GM23338 (cell line): ENCODE data around the gene SGSM1. TPM values are rescaled to one million over a fixed set of nuclear protein-coding genes. Genes with fewer than 3 reads are reported as not detected.

Experiments
- ATAC-seq: fragments of 200-7000 bp; cut with Tn5 transposase; 3 replicates; pipeline ENCODE4 v1.9.1; 2020
- DNase-seq: peaks from one replicate; pipeline ENCODE4 v3.0.0-alpha.2; 2015; ENCODE audit warnings: low spot score
- H2AFZ ChIP-seq: fragments of 200-600 bp; sonication (generic); 2 replicates; pipeline ENCODE4 v1.8.0; 2016; ENCODE audit warnings: antibody characterized with exemption, mild to moderate bottlenecking, moderate library complexity
- H3F3A ChIP-seq: fragments of 200-600 bp; sonication (generic); replicated peaks from 2 replicates; pipeline ENCODE4 v1.8.0; 2017; ENCODE audit warnings: antibody characterized with exemption, mixed run types, low read depth
- H3K27ac ChIP-seq: fragments of 200-600 bp; sonication (generic); 2 replicates; pipeline ENCODE4 v1.6.1; 2016; ENCODE audit warnings: low read depth
- H3K27me3 ChIP-seq: fragments of 200-600 bp; sonication (generic); 2 replicates; pipeline ENCODE4 v1.8.0; 2016; ENCODE audit warnings: mild to moderate bottlenecking, mixed run types, moderate library complexity; ENCODE audit not compliant: insufficient read depth
- H3K36me3 ChIP-seq: fragments of 200-600 bp; sonication (generic); 2 replicates; pipeline ENCODE4 v1.8.0; 2016; ENCODE audit warnings: mild to moderate bottlenecking; ENCODE audit not compliant: insufficient read depth
- H3K4me1 ChIP-seq: fragments of 200-600 bp; sonication (generic); 2 replicates; pipeline ENCODE4 v1.8.0; 2016; ENCODE audit warnings: mild to moderate bottlenecking, moderate library complexity; ENCODE audit not compliant: insufficient read depth
- H3K4me2 ChIP-seq: fragments of 200-600 bp; sonication (generic); 2 replicates; pipeline ENCODE4 v1.7.1; 2017; ENCODE audit warnings: mixed run types
- H3K4me3 ChIP-seq: fragments of 200-600 bp; sonication (generic); 2 replicates; pipeline ENCODE4 v1.6.1; 2016; ENCODE audit warnings: mixed run types
- H3K79me2 ChIP-seq: fragments of 200-600 bp; sonication (generic); replicated peaks from 2 replicates; pipeline ENCODE4 v1.8.0; 2017; ENCODE audit warnings: mild to moderate bottlenecking; ENCODE audit not compliant: insufficient read depth
- H3K9me2 ChIP-seq: fragments of 200-600 bp; sonication (generic); 2 replicates; pipeline ENCODE4 v1.8.0; 2017; ENCODE audit not compliant: insufficient read depth
- H4K20me1 ChIP-seq: fragments of 200-600 bp; sonication (generic); replicated peaks from 2 replicates; pipeline ENCODE4 v1.8.0; 2017; ENCODE audit warnings: mild to moderate bottlenecking; ENCODE audit not compliant: insufficient read depth
- H3K27ac Mint-ChIP-seq: 2 replicates; pipeline ENCODE4 v1.8.0; 2020; ENCODE audit warnings: inconsistent platforms, mild to moderate bottlenecking, moderate library complexity, mixed read lengths
- H3K27me3 Mint-ChIP-seq: 3 replicates; pipeline ENCODE4 v1.8.0; 2022; ENCODE audit warnings: low read depth, mild to moderate bottlenecking, moderate library complexity, mixed read lengths, inconsistent platforms; ENCODE audit not compliant: insufficient read depth, poor library complexity
- H3K36me3 Mint-ChIP-seq: 3 replicates; pipeline ENCODE4 v1.8.0; 2021; ENCODE audit warnings: low read depth, mild to moderate bottlenecking, inconsistent platforms, moderate library complexity, mixed read lengths
- H3K4me1 Mint-ChIP-seq: 3 replicates; pipeline ENCODE4 v1.8.0; 2020; ENCODE audit warnings: mild to moderate bottlenecking, inconsistent platforms, mixed read lengths
- H3K4me3 Mint-ChIP-seq: 3 replicates; pipeline ENCODE4 v1.8.0; 2021; ENCODE audit warnings: moderate library complexity, mild to moderate bottlenecking, inconsistent platforms, mixed read lengths
- H3K9me3 Mint-ChIP-seq: 3 replicates; pipeline ENCODE4 v1.8.0; 2020; ENCODE audit warnings: moderate library complexity, mild to moderate bottlenecking, inconsistent platforms, mixed read lengths
- CREB1 ChIP-seq: fragments of 250-450 bp; sonication (Bioruptor Pico); IDR thresholded peaks from 2 replicates; pipeline ENCODE4 v1.5.0; 2020; ENCODE audit warnings: low read depth, mild to moderate bottlenecking, moderate library complexity
- EZH2 ChIP-seq: fragments of 200-600 bp; sonication (generic); IDR thresholded peaks from one replicate; pipeline ENCODE4 v1.8.0; 2017; ENCODE audit warnings: antibody characterized with exemption, mild to moderate bottlenecking, low read depth; ENCODE audit not compliant: unreplicated experiment
- EZH2phosphoT487 ChIP-seq: fragments of 200-600 bp; sonication (generic); IDR thresholded peaks from one replicate; pipeline ENCODE4 v1.8.1; 2018; ENCODE audit warnings: antibody characterized with exemption; ENCODE audit not compliant: unreplicated experiment
- JUNB ChIP-seq: IDR thresholded peaks from one replicate; pipeline ENCODE4 v1.6.1; 2016; ENCODE audit warnings: antibody characterized with exemption; ENCODE audit not compliant: unreplicated experiment
- NANOG ChIP-seq: IDR thresholded peaks from 2 replicates; pipeline ENCODE4 v1.6.1; 2016; ENCODE audit warnings: antibody characterized with exemption, borderline replicate concordance
- POLR2AphosphoS5 ChIP-seq: IDR thresholded peaks from 2 replicates; pipeline ENCODE4 v1.6.1; 2016; ENCODE audit warnings: antibody characterized with exemption, low read depth
- STAT1 ChIP-seq: IDR thresholded peaks from one replicate; pipeline ENCODE4 v1.6.1; 2016; ENCODE audit warnings: antibody characterized with exemption; ENCODE audit not compliant: unreplicated experiment
- ZNF114 ChIP-seq: fragments of 250-450 bp; sonication (Bioruptor Pico); IDR thresholded peaks from 2 replicates; pipeline ENCODE4 v1.5.0; 2020; ENCODE audit warnings: mild to moderate bottlenecking, moderate library complexity
- ZNF331 ChIP-seq: fragments of 250-450 bp; sonication (Bioruptor Pico); IDR thresholded peaks from 2 replicates; pipeline ENCODE4 v1.5.0; 2020; ENCODE audit warnings: low read depth, mild to moderate bottlenecking, moderate library complexity
- polyA plus RNA-seq: library from polyadenylated mRNA; unstranded; fragments of >200 nt; fragmentation: Nextera tagmentation; extraction: Ambion mirVana; gene quantifications from 2 replicates; pipeline ENCODE4 v1.2.1, GENCODE V29; 2016
- total RNA-seq: library from RNA; depleted of rRNA; stranded (reverse); fragments of >200 nt; shearing (Covaris generic); gene quantifications from 2 replicates; pipeline ENCODE4 v1.2.3, GENCODE V29; 2014
- TF ChIP-seq, protein P1 (sequence below): fragments of 250-450 bp; sonication (Bioruptor Pico); IDR thresholded peaks from 2 replicates; pipeline ENCODE4 v1.5.0; 2020; ENCODE audit warnings: mild to moderate bottlenecking, moderate library complexity
- TF ChIP-seq, protein P2 (sequence below): IDR thresholded peaks from 2 replicates; pipeline ENCODE4 v1.6.1; 2016; ENCODE audit warnings: antibody characterized with exemption
- TF ChIP-seq, protein P3 (sequence below), 2 experiments: fragments of 200-600 bp in 1 of 2; sonication (generic) in 1 of 2; conservative IDR thresholded peaks; 2 replicates each; pipeline versions ENCODE4 v1.5.1 to v1.6.1; 2016 to 2017; ENCODE audit warnings: antibody characterized with exemption in 2 of 2, low read depth in 2 of 2, mild to moderate bottlenecking in 2 of 2, moderate library complexity in 1 of 2

SGSM1 gene
- total and polyA plus RNA-seq, 2 experiments from 2014 or later: 4.7 to 5.4 TPM

DNA sequence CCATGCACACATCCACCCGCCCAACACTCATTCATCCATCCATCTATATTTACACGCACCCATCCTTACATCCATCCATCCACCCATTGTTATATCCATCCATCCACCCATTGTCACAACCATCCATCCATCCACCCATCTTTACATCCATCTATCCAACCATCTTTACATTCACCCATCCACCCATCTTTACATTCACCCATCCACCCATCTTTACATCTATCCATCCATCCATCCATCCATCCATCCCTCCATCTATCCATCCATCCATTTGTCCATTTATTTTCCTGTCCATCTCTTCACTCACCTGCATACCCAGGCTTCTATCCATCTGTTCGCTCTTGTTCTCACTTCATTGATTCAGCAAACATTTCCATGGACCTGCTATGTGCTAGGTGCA, 49.8 kb downstream of the SGSM1 start (continued):
- TF ChIP-seq, protein P1, sequence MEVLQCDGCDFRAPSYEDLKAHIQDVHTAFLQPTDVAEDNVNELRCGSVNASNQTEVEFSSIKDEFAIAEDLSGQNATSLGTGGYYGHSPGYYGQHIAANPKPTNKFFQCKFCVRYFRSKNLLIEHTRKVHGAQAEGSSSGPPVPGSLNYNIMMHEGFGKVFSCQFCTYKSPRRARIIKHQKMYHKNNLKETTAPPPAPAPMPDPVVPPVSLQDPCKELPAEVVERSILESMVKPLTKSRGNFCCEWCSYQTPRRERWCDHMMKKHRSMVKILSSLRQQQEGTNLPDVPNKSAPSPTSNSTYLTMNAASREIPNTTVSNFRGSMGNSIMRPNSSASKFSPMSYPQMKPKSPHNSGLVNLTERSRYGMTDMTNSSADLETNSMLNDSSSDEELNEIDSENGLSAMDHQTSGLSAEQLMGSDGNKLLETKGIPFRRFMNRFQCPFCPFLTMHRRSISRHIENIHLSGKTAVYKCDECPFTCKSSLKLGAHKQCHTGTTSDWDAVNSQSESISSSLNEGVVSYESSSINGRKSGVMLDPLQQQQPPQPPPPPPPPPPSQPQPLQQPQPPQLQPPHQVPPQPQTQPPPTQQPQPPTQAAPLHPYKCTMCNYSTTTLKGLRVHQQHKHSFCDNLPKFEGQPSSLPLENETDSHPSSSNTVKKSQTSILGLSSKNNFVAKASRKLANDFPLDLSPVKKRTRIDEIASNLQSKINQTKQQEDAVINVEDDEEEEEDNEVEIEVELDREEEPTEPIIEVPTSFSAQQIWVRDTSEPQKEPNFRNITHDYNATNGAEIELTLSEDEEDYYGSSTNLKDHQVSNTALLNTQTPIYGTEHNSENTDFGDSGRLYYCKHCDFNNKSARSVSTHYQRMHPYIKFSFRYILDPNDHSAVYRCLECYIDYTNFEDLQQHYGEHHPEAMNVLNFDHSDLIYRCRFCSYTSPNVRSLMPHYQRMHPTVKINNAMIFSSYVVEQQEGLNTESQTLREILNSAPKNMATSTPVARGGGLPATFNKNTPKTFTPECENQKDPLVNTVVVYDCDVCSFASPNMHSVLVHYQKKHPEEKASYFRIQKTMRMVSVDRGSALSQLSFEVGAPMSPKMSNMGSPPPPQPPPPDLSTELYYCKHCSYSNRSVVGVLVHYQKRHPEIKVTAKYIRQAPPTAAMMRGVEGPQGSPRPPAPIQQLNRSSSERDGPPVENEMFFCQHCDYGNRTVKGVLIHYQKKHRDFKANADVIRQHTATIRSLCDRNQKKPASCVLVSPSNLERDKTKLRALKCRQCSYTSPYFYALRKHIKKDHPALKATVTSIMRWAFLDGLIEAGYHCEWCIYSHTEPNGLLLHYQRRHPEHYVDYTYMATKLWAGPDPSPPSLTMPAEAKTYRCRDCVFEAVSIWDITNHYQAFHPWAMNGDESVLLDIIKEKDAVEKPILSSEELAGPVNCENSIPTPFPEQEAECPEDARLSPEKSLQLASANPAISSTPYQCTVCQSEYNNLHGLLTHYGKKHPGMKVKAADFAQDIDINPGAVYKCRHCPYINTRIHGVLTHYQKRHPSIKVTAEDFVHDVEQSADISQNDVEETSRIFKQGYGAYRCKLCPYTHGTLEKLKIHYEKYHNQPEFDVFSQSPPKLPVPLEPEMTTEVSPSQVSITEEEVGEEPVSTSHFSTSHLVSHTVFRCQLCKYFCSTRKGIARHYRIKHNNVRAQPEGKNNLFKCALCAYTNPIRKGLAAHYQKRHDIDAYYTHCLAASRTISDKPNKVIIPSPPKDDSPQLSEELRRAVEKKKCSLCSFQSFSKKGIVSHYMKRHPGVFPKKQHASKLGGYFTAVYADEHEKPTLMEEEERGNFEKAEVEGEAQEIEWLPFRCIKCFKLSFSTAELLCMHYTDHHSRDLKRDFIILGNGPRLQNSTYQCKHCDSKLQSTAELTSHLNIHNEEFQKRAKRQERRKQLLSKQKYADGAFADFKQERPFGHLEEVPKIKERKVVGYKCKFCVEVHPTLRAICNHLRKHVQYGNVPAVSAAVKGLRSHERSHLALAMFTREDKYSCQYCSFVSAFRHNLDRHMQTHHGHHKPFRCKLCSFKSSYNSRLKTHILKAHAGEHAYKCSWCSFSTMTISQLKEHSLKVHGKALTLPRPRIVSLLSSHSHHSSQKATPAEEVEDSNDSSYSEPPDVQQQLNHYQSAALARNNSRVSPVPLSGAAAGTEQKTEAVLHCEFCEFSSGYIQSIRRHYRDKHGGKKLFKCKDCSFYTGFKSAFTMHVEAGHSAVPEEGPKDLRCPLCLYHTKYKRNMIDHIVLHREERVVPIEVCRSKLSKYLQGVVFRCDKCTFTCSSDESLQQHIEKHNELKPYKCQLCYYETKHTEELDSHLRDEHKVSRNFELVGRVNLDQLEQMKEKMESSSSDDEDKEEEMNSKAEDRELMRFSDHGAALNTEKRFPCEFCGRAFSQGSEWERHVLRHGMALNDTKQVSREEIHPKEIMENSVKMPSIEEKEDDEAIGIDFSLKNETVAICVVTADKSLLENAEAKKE (CRISPR knock-in tag): no peak
- no peak for TF ChIP-seq EZH2phosphoT487
- TF ChIP-seq EZH2: no peak
- TF ChIP-seq ZNF114: no peak
- no peak for TF ChIP-seq POLR2AphosphoS5
- TF ChIP-seq, protein P2, sequence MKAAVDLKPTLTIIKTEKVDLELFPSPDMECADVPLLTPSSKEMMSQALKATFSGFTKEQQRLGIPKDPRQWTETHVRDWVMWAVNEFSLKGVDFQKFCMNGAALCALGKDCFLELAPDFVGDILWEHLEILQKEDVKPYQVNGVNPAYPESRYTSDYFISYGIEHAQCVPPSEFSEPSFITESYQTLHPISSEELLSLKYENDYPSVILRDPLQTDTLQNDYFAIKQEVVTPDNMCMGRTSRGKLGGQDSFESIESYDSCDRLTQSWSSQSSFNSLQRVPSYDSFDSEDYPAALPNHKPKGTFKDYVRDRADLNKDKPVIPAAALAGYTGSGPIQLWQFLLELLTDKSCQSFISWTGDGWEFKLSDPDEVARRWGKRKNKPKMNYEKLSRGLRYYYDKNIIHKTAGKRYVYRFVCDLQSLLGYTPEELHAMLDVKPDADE: no peak

DNA sequence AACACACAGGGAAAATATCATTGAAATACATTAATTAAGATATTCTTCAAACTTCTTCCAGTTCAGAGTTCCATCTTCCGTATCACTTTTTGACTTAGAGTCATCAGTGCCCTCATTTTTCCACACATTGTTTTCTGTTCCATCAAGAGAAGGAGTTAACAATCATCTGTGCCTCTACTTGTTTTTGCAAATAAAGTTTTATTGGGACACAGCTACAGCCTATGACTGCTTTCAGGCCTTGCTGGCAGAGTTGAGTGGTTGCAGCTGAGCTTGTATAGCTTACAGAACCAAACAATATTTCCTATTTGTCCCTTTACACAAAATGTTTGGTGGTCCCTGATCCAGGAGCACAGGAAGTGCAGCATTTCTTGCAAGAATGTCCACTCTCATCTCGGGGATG, 51.6 kb downstream of the SGSM1 start:
- Histone ChIP-seq H3K27ac (no peak overlapping the region), H3K4me1 (no peaks in the 10 kb centered on the region), H3K79me2 (no peaks in the 10 kb centered on the region), H3K9me2 (0 out of 2 replicates have a peak, but pooled peaks cover 8% of the 10 kb centered on the region), H4K20me1 (no peaks in the 10 kb centered on the region), H3K27me3 (no peaks in the 10 kb centered on the region), H3K4me3 (no peak overlapping the region), H3K36me3 (no peaks in the 10 kb centered on the region), H3K4me2 (no peak overlapping the region), H3F3A (no peaks in the 10 kb centered on the region), H2AFZ (no peak overlapping the region)
- H3K4me3 Mint-ChIP-seq: no peak overlapping the region
- peaks cover 15% of the 10 kb centered on the region for H3K36me3 Mint-ChIP-seq
- no peaks in the 10 kb centered on the region for H3K9me3 Mint-ChIP-seq
- H3K27me3 Mint-ChIP-seq: peaks cover 4% of the 10 kb centered on the region
- peaks cover 5% of the 10 kb centered on the region; the same call in 2 of the 3 replicates for H3K4me1 Mint-ChIP-seq
- no peak overlapping the region for H3K27ac Mint-ChIP-seq
- DNase-seq (no peak), ATAC-seq (no peak)
- TF ChIP-seq, protein P3, sequence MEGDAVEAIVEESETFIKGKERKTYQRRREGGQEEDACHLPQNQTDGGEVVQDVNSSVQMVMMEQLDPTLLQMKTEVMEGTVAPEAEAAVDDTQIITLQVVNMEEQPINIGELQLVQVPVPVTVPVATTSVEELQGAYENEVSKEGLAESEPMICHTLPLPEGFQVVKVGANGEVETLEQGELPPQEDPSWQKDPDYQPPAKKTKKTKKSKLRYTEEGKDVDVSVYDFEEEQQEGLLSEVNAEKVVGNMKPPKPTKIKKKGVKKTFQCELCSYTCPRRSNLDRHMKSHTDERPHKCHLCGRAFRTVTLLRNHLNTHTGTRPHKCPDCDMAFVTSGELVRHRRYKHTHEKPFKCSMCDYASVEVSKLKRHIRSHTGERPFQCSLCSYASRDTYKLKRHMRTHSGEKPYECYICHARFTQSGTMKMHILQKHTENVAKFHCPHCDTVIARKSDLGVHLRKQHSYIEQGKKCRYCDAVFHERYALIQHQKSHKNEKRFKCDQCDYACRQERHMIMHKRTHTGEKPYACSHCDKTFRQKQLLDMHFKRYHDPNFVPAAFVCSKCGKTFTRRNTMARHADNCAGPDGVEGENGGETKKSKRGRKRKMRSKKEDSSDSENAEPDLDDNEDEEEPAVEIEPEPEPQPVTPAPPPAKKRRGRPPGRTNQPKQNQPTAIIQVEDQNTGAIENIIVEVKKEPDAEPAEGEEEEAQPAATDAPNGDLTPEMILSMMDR (conservative IDR thresholded peaks at IDR 0.05; ENCODE audit: low read depth in 2 of 2): no peak
- no peak for TF ChIP-seq CREB1
- no peak for TF ChIP-seq EZH2
- TF ChIP-seq ZNF331 (CRISPR knock-in tag): no peak
- no peak for TF ChIP-seq JUNB
- no peak for TF ChIP-seq STAT1
- TF ChIP-seq NANOG: no peak
